Liver (tissue), 9 donors: ENCODE results near the gene FBXW9. TPM values are rescaled to one million over a fixed set of nuclear protein-coding genes. Genes with fewer than 3 reads are reported as not detected.

Experiments
- DNase-seq: peaks from one replicate; pipeline ENCODE4 v3.0.0-alpha.2; 2017; ENCODE audit warnings: low spot score
- H3K27ac ChIP-seq, 2 donors: one replicate each; pipeline ENCODE4 v1.7.0; 2013; ENCODE audit warnings: inconsistent platforms in 2 of 2, low read length in 2 of 2, control low read depth in 1 of 2, low read depth in 1 of 2, mild to moderate bottlenecking in 1 of 2
- H3K27me3 ChIP-seq, 4 donors: one replicate each; pipeline versions ENCODE4 v1.6.1 to v1.7.0; 2013; ENCODE audit warnings: low read length in 3 of 4, inconsistent platforms in 1 of 4, mild to moderate bottlenecking in 1 of 4, moderate library complexity in 1 of 4; ENCODE audit not compliant: control insufficient read depth in 4 of 4, insufficient read depth in 4 of 4
- H3K36me3 ChIP-seq, 4 donors: one replicate each; pipeline versions ENCODE4 v1.6.1 to v1.7.0; 2013; ENCODE audit warnings: low read length in 3 of 4, mild to moderate bottlenecking in 3 of 4, low read depth in 1 of 4, moderate library complexity in 1 of 4; ENCODE audit not compliant: control insufficient read depth in 4 of 4, insufficient read depth in 3 of 4
- H3K4me1 ChIP-seq, 4 donors: one replicate each; pipeline versions ENCODE4 v1.6.1 to v1.7.0; 2013; ENCODE audit warnings: low read length in 3 of 4, mild to moderate bottlenecking in 3 of 4, moderate library complexity in 1 of 4; ENCODE audit not compliant: control insufficient read depth in 4 of 4, insufficient read depth in 4 of 4
- H3K4me3 ChIP-seq, 3 donors: one replicate each; pipeline versions ENCODE4 v1.6.1 to v1.7.0; 2013; ENCODE audit warnings: low read length in 3 of 3, control low read depth in 1 of 3, low read depth in 1 of 3, mild to moderate bottlenecking in 1 of 3
- H3K9ac ChIP-seq, 2 donors: one replicate each; pipeline ENCODE4 v1.7.0; 2013; ENCODE audit warnings: low read length in 2 of 2, mild to moderate bottlenecking in 2 of 2, moderate library complexity in 2 of 2, control low read depth in 1 of 2, low read depth in 1 of 2
- H3K9me3 ChIP-seq, 4 donors: one replicate each; pipeline versions ENCODE4 v1.6.1 to v1.7.0; 2013; ENCODE audit warnings: low read length in 3 of 4; ENCODE audit not compliant: control insufficient read depth in 4 of 4
- EGR1 ChIP-seq, 2 donors: IDR thresholded peaks; 2 replicates each; pipeline ENCODE4 v1.6.1; 2016 to 2018; ENCODE audit warnings: antibody characterized with exemption in 2 of 2, low read depth in 2 of 2
- FOXA1 ChIP-seq: IDR thresholded peaks from 2 replicates; pipeline ENCODE4 v1.6.1; 2016; ENCODE audit warnings: antibody characterized with exemption
- JUND ChIP-seq, 2 donors: IDR thresholded peaks; 2 replicates each; pipeline ENCODE4 v1.6.1; 2016; ENCODE audit warnings: antibody characterized with exemption in 2 of 2
- NR2F2 ChIP-seq: IDR thresholded peaks from 2 replicates; pipeline ENCODE4 v1.6.1; 2016; ENCODE audit warnings: antibody characterized with exemption
- RAD21 ChIP-seq, 2 donors: IDR thresholded peaks; 2 replicates each; pipeline ENCODE4 v1.6.1; 2016; ENCODE audit warnings: antibody characterized with exemption in 2 of 2, mild to moderate bottlenecking in 2 of 2
- SP1 ChIP-seq: IDR thresholded peaks from 2 replicates; pipeline ENCODE4 v1.6.1; 2018; ENCODE audit warnings: antibody characterized with exemption, mild to moderate bottlenecking
- YY1 ChIP-seq: IDR thresholded peaks from 2 replicates; pipeline ENCODE4 v1.6.1; 2016; ENCODE audit warnings: antibody characterized with exemption, mild to moderate bottlenecking
- WGBS: extraction: QIAGEN DNeasy Blood & Tissue Kit; methylation state at CpG from one replicate; pipeline ENCODE4 v1.1.7; 2013; 5-methylcytosine and 5-hydroxymethylcytosine counted together
- polyA plus RNA-seq, 2 donors: library from polyadenylated mRNA; stranded (reverse) in 1 of 2; unstranded in 1 of 2; fragments of 200-250 nt in 1 of 2; fragments of >200 nt in 1 of 2; fragmentation: Nextera tagmentation in 1 of 2; extraction: Ambion mirVana in 1 of 2; gene quantifications; one replicate each; pipeline versions ENCODE4 v1.2.1 to v1.2.3, GENCODE V29; 2013 to 2015
- total RNA-seq, 2 donors: library from RNA; depleted of rRNA; stranded (reverse); fragments of >200 nt; gene quantifications; one replicate each; pipeline ENCODE4 v1.2.3, GENCODE V29; 2014
- TF ChIP-seq, protein P1 (sequence below): IDR thresholded peaks from 2 replicates; pipeline ENCODE4 v1.6.1; 2016; ENCODE audit warnings: antibody characterized with exemption
- TF ChIP-seq, protein P2 (sequence below): IDR thresholded peaks from 2 replicates; pipeline ENCODE4 v1.6.1; 2016; ENCODE audit warnings: antibody characterized with exemption
- TF ChIP-seq, protein P3 (sequence below): fragments of 150-350 bp; IDR thresholded peaks from 2 replicates; pipeline ENCODE4 v1.5.1; 2017; ENCODE audit warnings: improper control_type of control experiment, low read depth, low read length; ENCODE audit not compliant: missing input control
- TF ChIP-seq, protein P4 (sequence below): IDR thresholded peaks from 2 replicates; pipeline ENCODE4 v1.6.1; 2016; ENCODE audit warnings: antibody characterized with exemption, mild to moderate bottlenecking
- TF ChIP-seq, protein P5 (sequence below): IDR thresholded peaks from 2 replicates; pipeline ENCODE4 v1.6.1; 2016; ENCODE audit warnings: antibody characterized with exemption
- donor health status: healthy.
- donor health status: healthy.
- donor health status: healthy.
- donor health status: healthy.
- donor health status: healthy.

FBXW9 gene
- total and polyA plus RNA-seq, 4 donors: 2.3 to 4.0 (median 3.0) TPM

DNA sequence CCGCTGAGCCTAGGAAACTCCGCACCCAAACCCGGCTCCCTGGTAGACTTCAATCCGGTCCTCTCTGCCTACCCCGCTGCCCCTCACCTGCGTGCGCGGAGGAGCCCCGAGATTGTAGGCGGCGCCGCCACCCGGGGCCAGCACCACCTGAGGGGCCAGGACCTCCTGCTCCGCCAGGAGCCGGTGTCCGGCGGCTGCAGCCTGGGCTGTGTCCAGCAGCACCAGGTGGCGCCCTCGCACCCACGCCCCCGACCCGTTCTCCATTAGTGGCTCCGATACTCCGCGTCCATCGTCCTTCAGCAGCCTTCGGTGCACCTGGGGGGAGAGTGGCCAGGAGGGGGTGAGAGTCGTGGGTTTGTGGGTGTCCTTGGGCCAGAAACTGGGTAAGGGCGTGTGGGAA lies 48.3 kb downstream of the FBXW9 start:
- peaks cover 0 to 4% (median 0%) of the 10 kb centered on the region in 4 donors for H3K36me3 ChIP-seq
- 25% methylated on average over 29 of the region's 29 CpGs for WGBS
- no peaks in the 10 kb centered on the region for H3K9me3 ChIP-seq
- TF ChIP-seq JUND (IDR thresholded peaks at IDR 0.05) (no peak), RAD21 (IDR thresholded peaks at IDR 0.05) (peak in 1 of 2 donors; percentile 24)
- TF ChIP-seq, protein P1, sequence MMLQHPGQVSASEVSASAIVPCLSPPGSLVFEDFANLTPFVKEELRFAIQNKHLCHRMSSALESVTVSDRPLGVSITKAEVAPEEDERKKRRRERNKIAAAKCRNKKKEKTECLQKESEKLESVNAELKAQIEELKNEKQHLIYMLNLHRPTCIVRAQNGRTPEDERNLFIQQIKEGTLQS: no peak
- TF ChIP-seq, protein P2, sequence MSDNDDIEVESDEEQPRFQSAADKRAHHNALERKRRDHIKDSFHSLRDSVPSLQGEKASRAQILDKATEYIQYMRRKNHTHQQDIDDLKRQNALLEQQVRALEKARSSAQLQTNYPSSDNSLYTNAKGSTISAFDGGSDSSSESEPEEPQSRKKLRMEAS: no peak
- TF ChIP-seq, protein P3, sequence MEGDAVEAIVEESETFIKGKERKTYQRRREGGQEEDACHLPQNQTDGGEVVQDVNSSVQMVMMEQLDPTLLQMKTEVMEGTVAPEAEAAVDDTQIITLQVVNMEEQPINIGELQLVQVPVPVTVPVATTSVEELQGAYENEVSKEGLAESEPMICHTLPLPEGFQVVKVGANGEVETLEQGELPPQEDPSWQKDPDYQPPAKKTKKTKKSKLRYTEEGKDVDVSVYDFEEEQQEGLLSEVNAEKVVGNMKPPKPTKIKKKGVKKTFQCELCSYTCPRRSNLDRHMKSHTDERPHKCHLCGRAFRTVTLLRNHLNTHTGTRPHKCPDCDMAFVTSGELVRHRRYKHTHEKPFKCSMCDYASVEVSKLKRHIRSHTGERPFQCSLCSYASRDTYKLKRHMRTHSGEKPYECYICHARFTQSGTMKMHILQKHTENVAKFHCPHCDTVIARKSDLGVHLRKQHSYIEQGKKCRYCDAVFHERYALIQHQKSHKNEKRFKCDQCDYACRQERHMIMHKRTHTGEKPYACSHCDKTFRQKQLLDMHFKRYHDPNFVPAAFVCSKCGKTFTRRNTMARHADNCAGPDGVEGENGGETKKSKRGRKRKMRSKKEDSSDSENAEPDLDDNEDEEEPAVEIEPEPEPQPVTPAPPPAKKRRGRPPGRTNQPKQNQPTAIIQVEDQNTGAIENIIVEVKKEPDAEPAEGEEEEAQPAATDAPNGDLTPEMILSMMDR: peak; percentile 10
- TF ChIP-seq, protein P4, sequence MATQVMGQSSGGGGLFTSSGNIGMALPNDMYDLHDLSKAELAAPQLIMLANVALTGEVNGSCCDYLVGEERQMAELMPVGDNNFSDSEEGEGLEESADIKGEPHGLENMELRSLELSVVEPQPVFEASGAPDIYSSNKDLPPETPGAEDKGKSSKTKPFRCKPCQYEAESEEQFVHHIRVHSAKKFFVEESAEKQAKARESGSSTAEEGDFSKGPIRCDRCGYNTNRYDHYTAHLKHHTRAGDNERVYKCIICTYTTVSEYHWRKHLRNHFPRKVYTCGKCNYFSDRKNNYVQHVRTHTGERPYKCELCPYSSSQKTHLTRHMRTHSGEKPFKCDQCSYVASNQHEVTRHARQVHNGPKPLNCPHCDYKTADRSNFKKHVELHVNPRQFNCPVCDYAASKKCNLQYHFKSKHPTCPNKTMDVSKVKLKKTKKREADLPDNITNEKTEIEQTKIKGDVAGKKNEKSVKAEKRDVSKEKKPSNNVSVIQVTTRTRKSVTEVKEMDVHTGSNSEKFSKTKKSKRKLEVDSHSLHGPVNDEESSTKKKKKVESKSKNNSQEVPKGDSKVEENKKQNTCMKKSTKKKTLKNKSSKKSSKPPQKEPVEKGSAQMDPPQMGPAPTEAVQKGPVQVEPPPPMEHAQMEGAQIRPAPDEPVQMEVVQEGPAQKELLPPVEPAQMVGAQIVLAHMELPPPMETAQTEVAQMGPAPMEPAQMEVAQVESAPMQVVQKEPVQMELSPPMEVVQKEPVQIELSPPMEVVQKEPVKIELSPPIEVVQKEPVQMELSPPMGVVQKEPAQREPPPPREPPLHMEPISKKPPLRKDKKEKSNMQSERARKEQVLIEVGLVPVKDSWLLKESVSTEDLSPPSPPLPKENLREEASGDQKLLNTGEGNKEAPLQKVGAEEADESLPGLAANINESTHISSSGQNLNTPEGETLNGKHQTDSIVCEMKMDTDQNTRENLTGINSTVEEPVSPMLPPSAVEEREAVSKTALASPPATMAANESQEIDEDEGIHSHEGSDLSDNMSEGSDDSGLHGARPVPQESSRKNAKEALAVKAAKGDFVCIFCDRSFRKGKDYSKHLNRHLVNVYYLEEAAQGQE: no peak
- no peak overlapping the region for H3K27ac ChIP-seq
- H3K9ac ChIP-seq: no peak overlapping the region
- peak; percentile 43 for DNase-seq
- H3K27me3 ChIP-seq: no peaks in the 10 kb centered on the region
- peaks cover 5 to 8% (median 6%) of the 10 kb centered on the region in 4 donors for H3K4me1 ChIP-seq
- H3K4me3 ChIP-seq: peak overlapping the region in 1 of 3 donors; percentile 18

DNA sequence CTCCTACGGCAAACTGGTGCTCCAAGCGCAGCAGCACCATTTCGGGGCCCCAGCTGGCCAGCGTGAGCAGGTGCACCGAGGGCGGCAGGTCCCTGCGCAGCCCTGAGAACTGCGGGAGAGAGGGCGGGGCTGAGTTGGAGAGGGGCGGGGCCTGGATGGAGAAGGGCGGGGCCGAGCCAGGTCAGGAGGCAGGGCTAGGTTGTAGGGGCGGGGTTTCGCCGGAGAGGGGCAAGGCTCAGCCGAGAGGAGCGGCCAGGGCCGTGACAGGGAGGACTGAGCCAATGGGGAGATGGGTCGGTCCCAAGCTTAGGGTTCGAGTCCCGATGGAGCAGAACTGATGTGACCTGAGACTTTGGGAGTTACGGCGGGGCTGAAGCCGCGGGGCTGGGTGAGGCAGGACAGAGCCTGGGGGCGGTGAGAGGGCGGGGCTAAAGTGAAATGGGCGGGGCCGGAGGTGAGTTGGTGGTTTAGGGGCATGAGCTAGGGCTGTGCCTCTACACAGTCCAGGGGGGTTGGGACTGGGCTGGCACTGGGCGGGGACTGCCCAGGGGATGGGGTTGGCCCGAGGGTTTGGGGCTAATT lies 48.9 kb downstream of the FBXW9 start:
- TF ChIP-seq JUND (IDR thresholded peaks at IDR 0.05) (no peak), SP1 (peak; percentile 7)
- DNase-seq: peak; percentile 86
- peaks cover 5 to 8% (median 6%) of the 10 kb centered on the region in 4 donors for H3K4me1 ChIP-seq
- H3K4me3 ChIP-seq: peak overlapping the region in 1 of 3 donors; percentile 18
- no peaks in the 10 kb centered on the region for H3K27me3 ChIP-seq
- peaks cover 0 to 4% (median 0%) of the 10 kb centered on the region in 4 donors for H3K36me3 ChIP-seq
- WGBS: 28% methylated on average over 31 of the region's 31 CpGs
- H3K27ac ChIP-seq: no peak overlapping the region
- no peak overlapping the region for H3K9ac ChIP-seq
- H3K9me3 ChIP-seq: no peaks in the 10 kb centered on the region

DNA sequence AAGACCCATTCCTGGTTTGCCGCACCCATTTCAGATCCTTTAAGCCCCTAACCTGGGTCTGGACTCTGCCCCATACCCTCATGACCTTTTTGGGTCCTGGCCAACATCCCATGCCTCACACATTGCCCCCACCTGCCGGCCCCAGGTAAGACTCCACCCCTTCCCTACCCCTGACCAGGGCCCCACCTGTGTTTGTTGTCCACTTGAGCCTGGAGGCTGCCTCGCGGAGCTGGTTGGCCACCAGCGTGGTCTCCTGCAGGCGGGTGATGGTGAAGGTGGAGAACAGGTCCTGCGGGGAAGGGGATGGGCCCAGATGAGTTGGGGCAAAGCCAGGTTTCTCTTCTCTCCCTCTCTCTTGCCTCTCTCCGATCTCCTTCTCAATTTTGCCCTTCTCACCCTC lies 49.4 kb downstream of the FBXW9 start:
- Histone ChIP-seq H3K9ac (no peak overlapping the region), H3K4me1 (peaks cover 5 to 8% (median 6%) of the 10 kb centered on the region in 4 donors), H3K4me3 (no peak overlapping the region), H3K27me3 (no peaks in the 10 kb centered on the region), H3K36me3 (peaks cover 0 to 4% (median 0%) of the 10 kb centered on the region in 4 donors), H3K27ac (no peak overlapping the region), H3K9me3 (no peaks in the 10 kb centered on the region)
- WGBS: 76% methylated on average over 8 of the region's 8 CpGs
- TF ChIP-seq, protein P3: no peak
- TF ChIP-seq, protein P5, sequence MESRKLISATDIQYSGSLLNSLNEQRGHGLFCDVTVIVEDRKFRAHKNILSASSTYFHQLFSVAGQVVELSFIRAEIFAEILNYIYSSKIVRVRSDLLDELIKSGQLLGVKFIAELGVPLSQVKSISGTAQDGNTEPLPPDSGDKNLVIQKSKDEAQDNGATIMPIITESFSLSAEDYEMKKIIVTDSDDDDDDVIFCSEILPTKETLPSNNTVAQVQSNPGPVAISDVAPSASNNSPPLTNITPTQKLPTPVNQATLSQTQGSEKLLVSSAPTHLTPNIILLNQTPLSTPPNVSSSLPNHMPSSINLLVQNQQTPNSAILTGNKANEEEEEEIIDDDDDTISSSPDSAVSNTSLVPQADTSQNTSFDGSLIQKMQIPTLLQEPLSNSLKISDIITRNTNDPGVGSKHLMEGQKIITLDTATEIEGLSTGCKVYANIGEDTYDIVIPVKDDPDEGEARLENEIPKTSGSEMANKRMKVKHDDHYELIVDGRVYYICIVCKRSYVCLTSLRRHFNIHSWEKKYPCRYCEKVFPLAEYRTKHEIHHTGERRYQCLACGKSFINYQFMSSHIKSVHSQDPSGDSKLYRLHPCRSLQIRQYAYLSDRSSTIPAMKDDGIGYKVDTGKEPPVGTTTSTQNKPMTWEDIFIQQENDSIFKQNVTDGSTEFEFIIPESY: no peak
- TF ChIP-seq FOXA1: no peak
- TF ChIP-seq, protein P1: no peak
- no peak for TF ChIP-seq NR2F2
- TF ChIP-seq YY1: no peak
- TF ChIP-seq, protein P2: no peak
- TF ChIP-seq EGR1 (IDR thresholded peaks at IDR 0.05; ENCODE audit: low read depth in 2 of 2): no peak
- TF ChIP-seq RAD21 (IDR thresholded peaks at IDR 0.05): no peak
- no peak for DNase-seq
